Neural cell (in vitro differentiated cells): ENCODE results near the gene NUDT8. TPM values are rescaled to one million over a fixed set of nuclear protein-coding genes. Genes with fewer than 3 reads are reported as not detected.
"Not testable (repeated sequence)": the region's sequence is repeated elsewhere in the genome, so short reads cannot be mapped to it uniquely, and the experiment has no call there.

Source experiments
- H2AFZ ChIP-seq: fragments of 200-600, 300-800 bp; sonication (generic), shearing (Covaris generic); 2 replicates; pipeline ENCODE4 v1.6.0; 2014; ENCODE audit warnings: low read depth, mild to moderate bottlenecking, antibody characterized with exemption, low read length, moderate library complexity
- H3F3A ChIP-seq: fragments of 200-600 bp; shearing (Covaris generic); 2 replicates; pipeline ENCODE4 v1.6.1; 2016; ENCODE audit warnings: mild to moderate bottlenecking, moderate library complexity, mixed read lengths, antibody characterized with exemption, low read length; ENCODE audit not compliant: insufficient read depth, poor library complexity, severe bottlenecking
- H3K27ac ChIP-seq: fragments of 200-600, 300-800 bp; sonication (generic), shearing (Covaris generic); 2 replicates; pipeline ENCODE4 v1.5.1; 2014; ENCODE audit warnings: mild to moderate bottlenecking, low read length, moderate library complexity
- H3K27me3 ChIP-seq: fragments of 300-800, 200-600 bp; sonication (generic), shearing (Covaris generic); 2 replicates; pipeline ENCODE4 v1.6.0; 2014; ENCODE audit warnings: mild to moderate bottlenecking, low read depth, low read length, moderate library complexity; ENCODE audit not compliant: insufficient read depth
- H3K36me3 ChIP-seq: fragments of 300-800, 200-600 bp; sonication (generic), shearing (Covaris generic); 2 replicates; pipeline ENCODE4 v1.5.1; 2014; ENCODE audit warnings: mild to moderate bottlenecking, antibody characterized with exemption, low read length, moderate library complexity; ENCODE audit not compliant: insufficient read depth
- H3K4me2 ChIP-seq: fragments of 300-800, 200-600 bp; sonication (generic), shearing (Covaris generic); 2 replicates; pipeline ENCODE4 v1.6.0; 2014; ENCODE audit warnings: mild to moderate bottlenecking, low read length
- H3K4me3 ChIP-seq: fragments of 300-800, 200-600 bp; sonication (generic), shearing (Covaris generic); 2 replicates; pipeline ENCODE4 v1.5.1; 2014; ENCODE audit warnings: mild to moderate bottlenecking, low read length, moderate library complexity
- H3K79me2 ChIP-seq: fragments of 200-600 bp; shearing (Covaris generic); replicated peaks from 2 replicates; pipeline ENCODE4 v1.6.0; 2014; ENCODE audit warnings: mild to moderate bottlenecking, low read length, moderate library complexity; ENCODE audit not compliant: insufficient read depth
- H3K9ac ChIP-seq: fragments of 300-800, 200-600 bp; sonication (generic), shearing (Covaris generic); 2 replicates; pipeline ENCODE4 v1.6.1; 2016; ENCODE audit warnings: mild to moderate bottlenecking, low read length, mixed read lengths
- H3K9me2 ChIP-seq: fragments of 200-600 bp; shearing (Covaris generic); 2 replicates; pipeline ENCODE4 v1.6.1; 2016; ENCODE audit warnings: mild to moderate bottlenecking, low read length, mixed read lengths; ENCODE audit not compliant: insufficient read depth
- H3K9me3 ChIP-seq: fragments of 200-600, 300-800 bp; sonication (generic), shearing (Covaris generic); 2 replicates; pipeline ENCODE4 v1.6.1; 2016; ENCODE audit warnings: mild to moderate bottlenecking, mixed run types, low read length, moderate library complexity, mixed read lengths
- H4K20me1 ChIP-seq: fragments of 200-600 bp; shearing (Covaris generic); 2 replicates; pipeline ENCODE4 v1.6.1; 2016; ENCODE audit warnings: mild to moderate bottlenecking, mixed run types; ENCODE audit not compliant: insufficient read depth
- CTCF ChIP-seq: fragments of 450-650 bp; IDR thresholded peaks from 2 replicates; pipeline ENCODE4 v1.5.1; 2014; ENCODE audit warnings: antibody characterized with exemption, mild to moderate bottlenecking, moderate library complexity; ENCODE audit not compliant: poor library complexity, severe bottlenecking
- EP300 ChIP-seq: fragments of 450-650 bp; conservative IDR thresholded peaks from 2 replicates; pipeline ENCODE4 v1.6.1; 2014; ENCODE audit warnings: antibody characterized with exemption, mild to moderate bottlenecking, moderate library complexity; ENCODE audit not compliant: poor library complexity, severe bottlenecking
- EZH2 ChIP-seq: fragments of 200-600, 300-800 bp; shearing (Covaris generic), sonication (generic); IDR thresholded peaks from 2 replicates; pipeline ENCODE4 v1.6.1; 2014; ENCODE audit warnings: antibody characterized with exemption, low read length, borderline replicate concordance, mild to moderate bottlenecking; ENCODE audit not compliant: insufficient read depth, poor library complexity, severe bottlenecking
- MXI1 ChIP-seq: fragments of 450-650 bp; conservative IDR thresholded peaks from 2 replicates; pipeline ENCODE4 v1.6.1; 2014; ENCODE audit warnings: antibody characterized with exemption, mild to moderate bottlenecking; ENCODE audit not compliant: poor library complexity, severe bottlenecking
- POLR2AphosphoS5 ChIP-seq: IDR thresholded peaks from 2 replicates; pipeline ENCODE4 v1.6.1; 2012
- RAD21 ChIP-seq: fragments of 450-650 bp; conservative IDR thresholded peaks from 2 replicates; pipeline ENCODE4 v1.6.1; 2014; ENCODE audit warnings: antibody characterized with exemption, mild to moderate bottlenecking, moderate library complexity
- REST ChIP-seq: IDR thresholded peaks from 2 replicates; pipeline ENCODE4 v1.6.1; 2012; ENCODE audit warnings: borderline replicate concordance
- SMC3 ChIP-seq: fragments of 450-650 bp; conservative IDR thresholded peaks from 2 replicates; pipeline ENCODE4 v1.6.1; 2014; ENCODE audit warnings: antibody characterized with exemption, mild to moderate bottlenecking, moderate library complexity; ENCODE audit not compliant: poor library complexity
- TAF1 ChIP-seq: IDR thresholded peaks from 2 replicates; pipeline ENCODE4 v1.6.1; 2012; ENCODE audit warnings: low read depth
- polyA plus RNA-seq: library from polyadenylated mRNA; depleted of rRNA; stranded (reverse); fragments of >200 nt; gene quantifications from 2 replicates; pipeline ENCODE4 v1.2.3, GENCODE V29; 2014

Gene NUDT8
- polyA plus RNA-seq, 1 donor from 2014 or later = not detected

GRCh38 chr11:67605231-67606011, 24.3 kb downstream of the NUDT8 start:
- Histone ChIP-seq H3K9ac (no peak overlapping the region), H3K27me3 (no peaks in the 10 kb centered on the region), H3K4me3 (no peak overlapping the region), H3K4me2 (no peak overlapping the region), H3K27ac (no peak overlapping the region), H3K36me3 (no peaks in the 10 kb centered on the region), H4K20me1 (no peaks in the 10 kb centered on the region), H3K9me2 (no peaks in the 10 kb centered on the region), H2AFZ (no peak overlapping the region), H3F3A (no peaks in the 10 kb centered on the region), H3K9me3 (no peaks in the 10 kb centered on the region), H3K79me2 (peaks cover 6% of the 10 kb centered on the region)
- no peak for TF ChIP-seq POLR2AphosphoS5
- no peak for TF ChIP-seq EP300
- TF ChIP-seq RAD21 = no peak
- no peak for TF ChIP-seq REST
- no peak for TF ChIP-seq MXI1
- TF ChIP-seq SMC3 = no peak
- TF ChIP-seq CTCF = no peak
- no peak for TF ChIP-seq TAF1
- no peak for TF ChIP-seq EZH2

- Histone ChIP-seq H3K9me2 (no peaks in the 10 kb centered on the region), H3K4me2 (no peak overlapping the region), H3K27me3 (no peaks in the 10 kb centered on the region), H2AFZ (no peak overlapping the region), H3K4me3 (no peak overlapping the region), H3K9me3 (no peaks in the 10 kb centered on the region), H3K27ac (no peak overlapping the region), H3K36me3 (no peaks in the 10 kb centered on the region), H3F3A (no peaks in the 10 kb centered on the region), H4K20me1 (no peaks in the 10 kb centered on the region), H3K9ac (no peak overlapping the region), H3K79me2 (peaks cover 6% of the 10 kb centered on the region)
- no peak for TF ChIP-seq MXI1
- no peak for TF ChIP-seq EP300
- TF ChIP-seq CTCF = no peak
These were observed 24.9 kb downstream of the NUDT8 start for GRCh38 chr11:67604815-67605214.

- not testable (repeated sequence) for H4K20me1 ChIP-seq, H3K9ac ChIP-seq, H3K9me2 ChIP-seq, H3K4me2 ChIP-seq, H3K36me3 ChIP-seq, H3K79me2 ChIP-seq, H3F3A ChIP-seq, H3K27ac ChIP-seq, H3K4me3 ChIP-seq, H2AFZ ChIP-seq, H3K9me3 ChIP-seq, H3K27me3 ChIP-seq
These were observed 25.6 kb downstream of the NUDT8 start for GRCh38 chr11:67604119-67604518.
